Measurements from ENCODE around the gene FAM25C.
"Not testable (repeated sequence)": the region's sequence is repeated elsewhere in the genome, so short reads cannot be mapped to it uniquely, and the experiment has no call there.

Gene FAM25C

DNA sequence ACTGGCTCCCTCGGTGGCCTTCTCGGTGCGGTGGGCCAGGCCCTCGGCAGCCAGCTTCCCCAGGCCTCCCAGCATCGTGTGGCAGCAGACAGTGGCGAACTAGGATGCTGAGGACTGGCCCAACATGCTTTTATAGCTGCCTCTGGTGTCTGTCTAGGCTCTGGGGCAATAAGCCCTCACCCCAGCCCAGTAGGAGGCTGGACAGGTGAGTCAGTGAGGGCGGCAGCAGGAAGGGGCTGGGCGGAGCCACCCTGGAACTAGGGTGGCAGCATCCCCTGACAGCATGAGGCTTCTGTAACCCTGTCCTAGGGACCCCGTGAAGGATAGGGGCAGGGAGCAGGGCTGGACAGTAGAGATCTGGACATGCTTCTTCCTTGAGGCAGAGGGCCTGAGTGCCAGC is at the start of gene FAM25C:
FAM25C (minus strand) TSS at position 101 of the 400 bp plus-strand sequence; CDS start at position 75, 26 bp downstream.
- H3K4me3 ChIP-seq (ENCODE audit: low read depth, low read length); POLR2A ChIA-PET; H3K4me1 ChIP-seq (ENCODE audit: control insufficient read depth, insufficient read depth, low read length); H3K27ac ChIP-seq (ENCODE audit: extremely low read depth, low read depth, low read length); H3K9me3 ChIP-seq (ENCODE audit: control insufficient read depth, insufficient read depth, low read depth, low read length); CTCF ChIA-PET; H3K36me3 ChIP-seq (ENCODE audit: control insufficient read depth in 2 of 2, insufficient read depth in 1 of 2, low read length in 2 of 2): not testable (repeated sequence)

DNA sequence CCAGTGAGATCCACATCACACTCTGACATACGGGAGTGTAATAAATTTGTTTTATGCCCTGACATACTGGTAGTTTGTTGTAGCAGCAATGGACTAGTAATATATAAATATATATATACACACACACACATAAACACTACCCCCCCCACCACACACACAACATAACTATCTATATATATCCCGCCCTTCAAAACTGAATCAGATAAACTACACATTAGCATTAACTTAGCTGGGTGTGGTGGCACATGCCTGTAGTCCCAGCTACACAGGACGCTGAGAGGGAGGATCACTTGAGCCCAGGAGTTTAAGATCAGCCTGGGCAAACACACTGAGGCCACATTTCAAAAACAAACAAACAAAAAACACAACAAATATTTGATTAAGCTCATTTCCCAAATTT is 45.0 kb upstream of the FAM25C start:
- H3K4me3 ChIP-seq (ENCODE audit: low read depth, low read length); H3K4me1 ChIP-seq (ENCODE audit: control insufficient read depth, insufficient read depth, low read length); H3K27ac ChIP-seq (ENCODE audit: extremely low read depth, low read depth, low read length); POLR2A ChIA-PET; H3K36me3 ChIP-seq (ENCODE audit: control insufficient read depth in 2 of 2, insufficient read depth in 1 of 2, low read length in 2 of 2); CTCF ChIA-PET; H3K9me3 ChIP-seq (ENCODE audit: control insufficient read depth, insufficient read depth, low read depth, low read length): not testable (repeated sequence)

DNA sequence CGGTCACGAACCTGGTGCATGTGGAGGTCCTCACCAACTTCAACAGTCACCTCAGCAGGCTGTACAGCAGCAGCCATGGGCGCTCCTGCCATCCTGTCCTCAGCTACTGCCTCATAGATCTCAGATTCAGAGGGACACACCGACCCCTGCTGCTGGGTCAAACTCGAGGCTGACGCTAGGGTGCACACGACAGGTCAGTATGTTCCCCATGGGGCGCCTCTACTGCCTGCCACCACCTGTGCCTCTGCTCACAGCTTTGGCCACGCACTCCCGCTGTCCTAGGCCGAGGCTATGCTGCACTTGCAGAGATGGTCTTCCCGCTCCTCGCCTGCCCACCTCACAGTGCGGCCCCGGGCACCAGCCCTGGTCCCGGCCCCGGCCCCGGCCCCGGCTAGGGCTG is 31.8 kb upstream of the FAM25C start:
- POLR2A ChIA-PET, result not testable (repeated sequence)

DNA sequence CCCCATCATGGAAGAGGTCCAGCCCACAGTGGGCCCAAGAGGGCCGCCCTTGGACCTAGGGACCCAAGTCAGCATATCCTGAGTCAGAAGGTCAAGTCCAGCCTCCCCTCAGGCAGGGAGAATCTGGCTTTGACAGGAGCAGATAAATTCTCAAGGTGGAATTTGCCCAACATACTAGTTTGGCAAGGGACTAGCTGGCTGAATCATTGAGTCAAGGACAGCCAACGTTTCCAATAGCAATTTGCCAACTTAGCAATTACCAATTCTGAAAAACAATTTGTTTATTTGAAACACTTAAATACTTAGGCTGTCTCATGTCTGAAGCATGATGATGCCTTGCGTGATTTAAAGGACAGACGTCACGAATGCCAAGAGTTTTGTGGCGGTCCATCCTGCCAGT is 2.7 kb upstream of the FAM25C start:
- H3K4me1 ChIP-seq (ENCODE audit: control insufficient read depth, insufficient read depth, low read length); H3K27ac ChIP-seq (ENCODE audit: extremely low read depth, low read depth, low read length); POLR2A ChIA-PET; H3K9me3 ChIP-seq (ENCODE audit: control insufficient read depth, insufficient read depth, low read depth, low read length); H3K4me3 ChIP-seq (ENCODE audit: low read depth, low read length); H3K36me3 ChIP-seq (ENCODE audit: control insufficient read depth in 2 of 2, insufficient read depth in 1 of 2, low read length in 2 of 2); CTCF ChIA-PET: not testable (repeated sequence)

More for the DNA sequence above, 31.8 kb upstream of the FAM25C start:
- H3K36me3 ChIP-seq (ENCODE audit: control insufficient read depth in 2 of 2, insufficient read depth in 1 of 2, low read length in 2 of 2); H3K9me3 ChIP-seq (ENCODE audit: control insufficient read depth, insufficient read depth, low read depth, low read length); H3K27ac ChIP-seq (ENCODE audit: extremely low read depth, low read depth, low read length); CTCF ChIA-PET; H3K4me3 ChIP-seq (ENCODE audit: low read depth, low read length); H3K4me1 ChIP-seq (ENCODE audit: control insufficient read depth, insufficient read depth, low read length): not testable (repeated sequence)

DNA sequence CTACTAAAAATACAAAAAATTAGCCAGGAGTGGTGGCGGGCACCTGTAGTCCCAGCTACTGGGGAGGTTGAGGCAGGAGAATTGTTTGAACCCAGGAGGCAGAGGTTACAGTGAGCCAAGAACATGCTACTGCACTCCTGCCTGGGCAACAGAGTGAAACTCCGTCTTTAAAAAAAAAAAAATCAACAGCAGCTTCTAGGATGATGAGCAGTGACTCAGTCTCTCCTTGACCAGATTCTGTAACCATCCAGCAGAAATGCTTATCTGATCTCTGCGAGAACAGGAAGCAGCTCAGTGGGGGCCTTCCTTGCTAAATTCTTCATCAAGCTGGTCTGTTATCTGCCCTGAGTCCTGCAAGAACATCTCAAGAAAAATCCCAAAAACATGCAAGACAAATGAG is 5.5 kb downstream of the FAM25C start:
- CTCF ChIA-PET; H3K4me1 ChIP-seq (ENCODE audit: control insufficient read depth, insufficient read depth, low read length); H3K36me3 ChIP-seq (ENCODE audit: control insufficient read depth in 2 of 2, insufficient read depth in 1 of 2, low read length in 2 of 2); H3K9me3 ChIP-seq (ENCODE audit: control insufficient read depth, insufficient read depth, low read depth, low read length); POLR2A ChIA-PET; H3K4me3 ChIP-seq (ENCODE audit: low read depth, low read length); H3K27ac ChIP-seq (ENCODE audit: extremely low read depth, low read depth, low read length): not testable (repeated sequence)

DNA sequence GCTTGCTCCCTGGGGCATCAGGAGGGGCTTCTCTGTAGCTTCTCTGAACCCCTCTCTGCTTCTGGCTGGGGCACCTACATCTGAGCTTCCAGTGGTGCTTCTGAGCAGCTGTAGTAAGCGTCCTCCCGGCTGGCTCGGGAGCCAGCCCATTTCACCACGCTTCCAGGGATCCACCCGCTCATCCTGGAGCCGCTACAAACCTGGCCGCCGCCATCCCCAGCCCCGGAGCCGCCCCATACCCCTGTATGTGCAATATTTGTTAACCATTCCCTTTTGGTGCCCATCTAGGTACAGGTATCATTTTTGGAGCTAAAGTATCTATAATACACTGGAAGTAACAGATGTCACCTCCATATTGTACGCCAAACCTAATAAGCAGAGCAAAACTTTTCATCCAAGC is 7.0 kb downstream of the FAM25C start:
- CTCF ChIA-PET; H3K4me3 ChIP-seq (ENCODE audit: low read depth, low read length); H3K27ac ChIP-seq (ENCODE audit: extremely low read depth, low read depth, low read length); H3K36me3 ChIP-seq (ENCODE audit: control insufficient read depth in 2 of 2, insufficient read depth in 1 of 2, low read length in 2 of 2); H3K9me3 ChIP-seq (ENCODE audit: control insufficient read depth, insufficient read depth, low read depth, low read length); POLR2A ChIA-PET; H3K4me1 ChIP-seq (ENCODE audit: control insufficient read depth, insufficient read depth, low read length): not testable (repeated sequence)

DNA sequence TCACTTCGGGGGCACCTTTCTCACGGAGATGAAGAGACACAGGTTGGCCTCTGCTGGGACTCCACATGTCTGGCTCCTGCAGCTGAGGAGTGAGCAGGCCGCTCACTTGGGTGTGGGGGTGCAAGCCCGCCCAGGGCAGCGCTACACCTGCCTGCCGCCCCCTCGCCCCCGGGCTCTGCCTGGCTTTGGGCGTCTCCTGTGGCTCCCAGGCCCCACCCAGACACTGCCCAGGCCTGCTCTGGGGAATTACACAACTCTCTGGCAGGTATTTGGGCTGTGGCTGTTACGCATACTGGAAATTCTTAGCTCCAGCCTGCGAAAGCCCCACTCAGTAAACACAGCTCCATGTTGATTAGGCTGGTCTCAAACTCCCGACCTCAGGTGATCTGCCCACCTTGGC is 7.9 kb downstream of the FAM25C start:
- peak; percentile 59; the same call in 1 of the 2 replicates for TF ChIP-seq KLF1 (tag by site-specific recombination; IDR thresholded peaks at IDR 0.05)
- H3K4me3 ChIP-seq (ENCODE audit: low read depth, low read length); H3K4me1 ChIP-seq (ENCODE audit: control insufficient read depth, insufficient read depth, low read length); POLR2A ChIA-PET; H3K9me3 ChIP-seq (ENCODE audit: control insufficient read depth, insufficient read depth, low read depth, low read length); CTCF ChIA-PET; H3K36me3 ChIP-seq (ENCODE audit: control insufficient read depth in 2 of 2, insufficient read depth in 1 of 2, low read length in 2 of 2); H3K27ac ChIP-seq (ENCODE audit: extremely low read depth, low read depth, low read length): not testable (repeated sequence)

DNA sequence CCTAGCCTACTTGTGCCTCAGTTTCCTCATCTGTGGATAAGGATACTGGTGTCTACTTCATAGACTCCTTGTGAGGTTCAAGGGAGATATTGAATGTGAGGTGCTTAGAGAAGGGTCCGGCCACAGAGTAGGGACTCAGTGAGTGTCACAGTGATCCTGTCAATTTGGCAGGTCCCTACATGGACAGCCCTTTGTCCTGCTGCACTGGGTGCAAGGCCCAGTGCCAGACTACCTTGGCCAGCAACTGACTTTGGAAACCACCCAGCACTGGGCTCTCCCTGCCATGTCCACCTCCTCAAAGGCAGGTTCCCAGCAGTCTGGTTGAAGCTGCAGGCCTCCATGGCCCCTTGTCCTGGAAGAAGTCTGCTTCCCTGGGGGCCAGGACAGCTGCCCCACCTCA is 9.5 kb downstream of the FAM25C start:
- POLR2A ChIA-PET; H3K27ac ChIP-seq (ENCODE audit: extremely low read depth, low read depth, low read length); H3K9me3 ChIP-seq (ENCODE audit: control insufficient read depth, insufficient read depth, low read depth, low read length); H3K4me3 ChIP-seq (ENCODE audit: low read depth, low read length); H3K4me1 ChIP-seq (ENCODE audit: control insufficient read depth, insufficient read depth, low read length); CTCF ChIA-PET; H3K36me3 ChIP-seq (ENCODE audit: control insufficient read depth in 2 of 2, insufficient read depth in 1 of 2, low read length in 2 of 2): not testable (repeated sequence)

DNA sequence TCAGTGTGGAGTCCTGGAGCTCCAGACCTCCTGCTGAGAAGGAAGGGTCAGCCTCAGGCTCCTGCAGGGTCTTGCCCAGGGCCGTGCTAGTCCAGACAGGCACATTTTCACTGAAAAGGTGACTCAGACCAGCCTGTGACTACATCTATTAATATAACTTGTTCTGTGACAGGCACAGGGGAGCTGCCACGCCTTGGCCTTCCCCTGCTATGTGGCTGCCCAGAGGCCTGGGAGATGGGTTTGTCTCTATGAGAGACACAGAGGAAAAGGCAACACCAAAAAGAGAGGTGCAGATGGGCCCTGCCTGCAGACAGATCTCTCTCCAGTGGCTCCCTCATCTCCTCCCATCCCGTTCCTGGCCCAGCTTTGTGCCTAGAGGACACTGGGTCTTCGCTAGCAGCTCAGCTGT is 10.0 kb downstream of the FAM25C start:
- H3K4me3 ChIP-seq (ENCODE audit: low read depth, low read length); H3K27ac ChIP-seq (ENCODE audit: extremely low read depth, low read depth, low read length); H3K36me3 ChIP-seq (ENCODE audit: control insufficient read depth in 2 of 2, insufficient read depth in 1 of 2, low read length in 2 of 2); CTCF ChIA-PET; POLR2A ChIA-PET; H3K4me1 ChIP-seq (ENCODE audit: control insufficient read depth, insufficient read depth, low read length); H3K9me3 ChIP-seq (ENCODE audit: control insufficient read depth, insufficient read depth, low read depth, low read length): not testable (repeated sequence)

DNA sequence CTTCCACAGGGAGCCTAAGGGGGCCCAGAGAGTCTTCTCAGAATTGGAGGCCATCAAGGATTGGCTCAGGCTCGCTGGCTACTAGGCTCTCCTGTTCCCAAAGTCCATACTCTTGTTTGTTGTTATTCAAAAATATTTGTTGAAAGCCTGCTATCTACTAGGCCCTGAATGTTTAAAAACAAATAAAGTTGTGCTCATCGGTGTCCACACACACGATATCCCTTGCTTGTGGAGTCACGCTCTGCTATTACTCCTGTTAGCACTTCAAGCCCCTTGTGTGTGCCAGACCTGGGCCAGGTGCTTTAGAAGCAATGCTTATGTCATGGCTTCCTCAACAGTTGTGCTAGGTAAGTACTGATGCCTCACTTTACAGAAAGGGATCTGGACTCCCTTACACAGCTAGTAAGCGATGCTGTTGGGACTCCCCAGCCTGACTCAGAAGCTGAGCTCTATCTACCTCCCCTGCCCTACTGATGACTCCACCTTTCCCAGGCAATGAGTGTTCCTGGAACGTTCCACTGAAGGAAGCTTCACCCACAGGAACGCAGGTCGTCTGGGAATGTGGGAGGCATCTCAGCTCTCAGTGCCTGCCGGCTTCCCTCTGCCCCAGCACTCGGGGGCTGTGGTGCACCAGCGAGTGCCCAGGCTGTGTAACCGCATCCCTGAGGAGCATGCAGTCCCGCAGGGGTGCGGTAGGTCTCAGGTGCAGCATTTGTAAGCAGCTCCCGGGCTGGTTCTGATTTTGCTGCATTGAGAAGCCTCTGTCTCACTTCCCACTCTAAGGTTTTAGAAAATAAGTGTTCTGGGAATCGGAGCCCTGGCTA is 10.7 kb downstream of the FAM25C start:
- H3K9me3 ChIP-seq (ENCODE audit: control insufficient read depth, insufficient read depth, low read depth, low read length); POLR2A ChIA-PET; H3K4me3 ChIP-seq (ENCODE audit: low read depth, low read length); H3K4me1 ChIP-seq (ENCODE audit: control insufficient read depth, insufficient read depth, low read length); CTCF ChIA-PET; H3K36me3 ChIP-seq (ENCODE audit: control insufficient read depth in 2 of 2, insufficient read depth in 1 of 2, low read length in 2 of 2); H3K27ac ChIP-seq (ENCODE audit: extremely low read depth, low read depth, low read length): not testable (repeated sequence)

DNA sequence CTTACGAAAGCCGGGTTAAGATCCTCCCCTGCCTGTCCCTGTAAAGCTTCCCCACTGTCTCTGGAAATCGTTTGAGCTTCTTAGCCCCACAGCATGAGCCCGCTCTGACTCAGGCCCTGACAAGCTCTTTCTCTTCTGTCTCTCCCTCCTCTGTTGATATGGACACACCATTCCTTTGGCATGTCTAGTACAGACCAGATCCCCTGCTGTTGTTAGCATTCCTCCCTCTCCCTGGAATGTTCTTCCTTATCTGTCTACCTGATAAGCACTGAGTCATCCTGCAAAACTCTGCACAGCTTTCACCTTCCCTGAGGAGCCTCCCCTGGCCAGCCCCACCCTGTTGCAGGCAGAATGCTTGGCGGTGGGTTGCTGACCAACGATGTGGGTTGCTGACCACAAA is 11.6 kb downstream of the FAM25C start:
- H3K4me1 ChIP-seq (ENCODE audit: control insufficient read depth, insufficient read depth, low read length); CTCF ChIA-PET; H3K4me3 ChIP-seq (ENCODE audit: low read depth, low read length); H3K36me3 ChIP-seq (ENCODE audit: control insufficient read depth in 2 of 2, insufficient read depth in 1 of 2, low read length in 2 of 2); H3K9me3 ChIP-seq (ENCODE audit: control insufficient read depth, insufficient read depth, low read depth, low read length); H3K27ac ChIP-seq (ENCODE audit: extremely low read depth, low read depth, low read length); POLR2A ChIA-PET: not testable (repeated sequence)

All from HEK293 (cell line).